BE2C (cell line): ENCODE results near the gene PDCD4.

Experiments used
- DNase-seq: peaks from one replicate; pipeline ENCODE4 v3.0.0-alpha.2; 2020
- H3K27me3 ChIP-seq: fragments of 250-450 bp; sonication (Bioruptor Pico); 2 replicates; pipeline ENCODE4 v1.5.1; 2020; ENCODE audit warnings: mild to moderate bottlenecking
- H3K36me3 ChIP-seq: fragments of 250-450 bp; sonication (Bioruptor Pico); 2 replicates; pipeline ENCODE4 v1.5.1; 2020; ENCODE audit warnings: mild to moderate bottlenecking
- H3K4me1 ChIP-seq: fragments of 250-450 bp; sonication (Bioruptor Pico); 2 replicates; pipeline ENCODE4 v1.5.1; 2020
- H3K4me3 ChIP-seq: 2 replicates; pipeline ENCODE4 v1.5.1; 2011; ENCODE audit warnings: low read depth, low read length
- H3K9me3 ChIP-seq: fragments of 250-450 bp; sonication (Bioruptor Pico); 2 replicates; pipeline ENCODE4 v1.5.1; 2020
- CTCF ChIP-seq: IDR thresholded peaks from 2 replicates; pipeline ENCODE4 v1.5.1; 2012; ENCODE audit warnings: mild to moderate bottlenecking, low read depth, low read length

PDCD4 gene

GRCh38 chr10:110840225-110840922 is 31.4 kb upstream of the PDCD4 start:
- peaks cover 14% of the 10 kb centered on the region for H3K36me3 ChIP-seq
- no peak for TF ChIP-seq CTCF
- H3K9me3 ChIP-seq = no peaks in the 10 kb centered on the region
- DNase-seq = no peak
- no peak overlapping the region for H3K4me3 ChIP-seq
- no peaks in the 10 kb centered on the region for H3K27me3 ChIP-seq
- H3K4me1 ChIP-seq = peaks cover 7% of the 10 kb centered on the region; the same call in 1 of the 2 replicates

GRCh38 chr10:110840923-110841428 is 30.8 kb upstream of the PDCD4 start:
- H3K9me3 ChIP-seq = no peaks in the 10 kb centered on the region
- no peak for TF ChIP-seq CTCF
- peaks cover 11% of the 10 kb centered on the region for H3K4me1 ChIP-seq
- no peak for DNase-seq
- no peaks in the 10 kb centered on the region for H3K27me3 ChIP-seq
- H3K36me3 ChIP-seq = peaks cover 8% of the 10 kb centered on the region
- H3K4me3 ChIP-seq = no peak overlapping the region

- no peak for TF ChIP-seq CTCF
- H3K4me3 ChIP-seq = no peak overlapping the region
- H3K27me3 ChIP-seq = no peaks in the 10 kb centered on the region
- no peaks in the 10 kb centered on the region for H3K9me3 ChIP-seq
- DNase-seq = no peak
- H3K36me3 ChIP-seq = peaks cover 6% of the 10 kb centered on the region
- peaks cover 12% of the 10 kb centered on the region for H3K4me1 ChIP-seq
Observed at GRCh38 chr10:110841767-110842267, 29.9 kb upstream of the PDCD4 start.

- Histone ChIP-seq H3K9me3 (no peaks in the 10 kb centered on the region), H3K4me1 (peaks cover 12% of the 10 kb centered on the region), H3K4me3 (no peak overlapping the region), H3K36me3 (peaks cover 6% of the 10 kb centered on the region), H3K27me3 (no peaks in the 10 kb centered on the region)
- DNase-seq = no peak
- TF ChIP-seq CTCF = no peak
Observed at GRCh38 chr10:110842326-110842904, 29.3 kb upstream of the PDCD4 start.

- no peak for TF ChIP-seq CTCF
- no peaks in the 10 kb centered on the region; the same call in 1 of the 2 replicates for H3K36me3 ChIP-seq
- no peak for DNase-seq
- no peaks in the 10 kb centered on the region for H3K9me3 ChIP-seq
- H3K27me3 ChIP-seq = no peaks in the 10 kb centered on the region
- H3K4me3 ChIP-seq = no peak overlapping the region
- peaks cover 11% of the 10 kb centered on the region for H3K4me1 ChIP-seq
Observed at GRCh38 chr10:110843031-110843430, 28.7 kb upstream of the PDCD4 start.
